Stimulated activated CD8-positive, alpha-beta memory T cell treated with anti-CD3 and anti-CD28 coated beads, Interleukin-2, amount 100 ng/mL, for 1 hour (primary cell): Measurements from ENCODE around the gene GLB1L2.

Experiments used
- DNase-seq, 2 donors: peaks; one replicate each; pipeline ENCODE4 v3.0.0-alpha.2; 2020; ENCODE audit warnings: low read depth in 2 of 2

GLB1L2 gene

DNA sequence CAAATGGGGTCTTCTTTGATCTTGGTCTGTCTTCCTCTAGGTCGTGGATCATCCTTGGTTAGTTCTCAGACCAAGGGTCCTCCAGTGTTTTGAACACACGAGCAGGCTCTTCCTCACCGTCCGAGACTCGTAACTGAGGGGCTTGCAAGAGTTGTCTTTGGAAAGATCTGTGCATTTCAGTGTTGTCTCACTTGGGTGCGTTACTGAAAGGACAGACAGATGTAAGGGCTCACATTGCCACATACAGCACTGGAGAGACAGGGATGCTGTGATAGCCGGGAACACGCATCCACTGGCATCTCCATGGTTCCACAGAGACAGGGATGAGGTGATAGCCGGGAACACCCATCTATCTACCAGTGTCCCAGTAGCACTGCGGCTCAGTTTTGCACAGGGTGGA lies 15.7 kb downstream of the GLB1L2 start:
- DNase-seq = no peak

DNA sequence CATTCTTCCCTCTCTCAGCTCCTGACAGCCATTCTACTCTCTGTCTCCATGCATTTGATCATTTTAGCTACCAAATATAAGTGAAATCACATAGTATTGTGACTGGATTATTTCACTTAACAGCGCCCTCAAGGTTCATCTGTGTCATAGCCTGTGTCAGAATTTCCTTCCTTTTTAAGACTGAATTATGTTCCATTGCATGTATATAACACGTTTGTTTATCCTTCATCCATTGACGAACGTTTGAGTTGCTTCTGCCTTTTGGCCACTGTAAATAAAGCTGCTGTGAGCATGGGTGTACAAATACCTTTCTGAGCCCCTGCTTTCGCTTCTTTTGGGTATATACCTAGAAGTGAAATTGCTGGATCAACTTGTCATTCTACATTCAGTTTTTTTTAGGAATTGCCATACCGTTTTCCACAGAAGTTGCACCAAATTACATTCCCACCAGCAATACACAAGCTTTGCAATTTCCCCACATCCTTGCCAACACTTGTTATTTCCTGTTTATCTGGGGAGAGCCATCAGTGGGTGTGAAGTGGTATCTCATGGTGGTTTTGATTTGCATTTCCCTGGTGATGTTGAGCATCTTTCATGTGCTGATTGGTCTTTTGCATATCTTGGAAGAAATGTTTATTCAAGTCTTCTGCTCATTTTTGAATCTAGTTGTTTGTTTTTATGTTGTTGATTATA lies 17.5 kb downstream of the GLB1L2 start:
- DNase-seq = no peak

DNA sequence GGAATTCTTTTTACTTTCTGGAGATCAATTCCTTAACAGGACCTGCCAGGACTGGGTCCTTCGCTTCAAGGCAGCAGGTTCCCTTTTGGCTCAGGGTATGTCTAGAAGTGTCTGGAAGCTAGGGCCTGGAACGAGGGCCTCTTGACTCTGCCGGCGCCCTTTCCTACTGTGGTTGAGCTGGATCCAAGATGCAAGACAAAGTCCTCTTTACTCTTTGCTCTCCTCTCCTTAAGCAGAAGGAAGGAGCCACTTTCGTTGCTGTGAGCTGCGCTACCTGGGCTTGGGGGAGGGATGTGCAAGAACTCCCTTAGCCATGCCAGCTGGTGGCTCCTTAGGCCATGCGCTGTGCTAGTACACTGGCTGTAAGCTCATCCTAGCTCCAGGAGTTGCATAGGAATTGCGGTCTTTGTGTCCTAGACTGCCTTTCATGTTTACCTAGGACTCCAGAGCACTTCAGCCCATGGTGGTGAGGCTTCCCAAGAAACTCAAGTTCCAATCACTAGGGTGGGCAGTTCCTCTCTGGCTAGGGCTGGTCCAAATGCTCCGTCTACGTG lies 18.1 kb downstream of the GLB1L2 start:
- no peak for DNase-seq

DNA sequence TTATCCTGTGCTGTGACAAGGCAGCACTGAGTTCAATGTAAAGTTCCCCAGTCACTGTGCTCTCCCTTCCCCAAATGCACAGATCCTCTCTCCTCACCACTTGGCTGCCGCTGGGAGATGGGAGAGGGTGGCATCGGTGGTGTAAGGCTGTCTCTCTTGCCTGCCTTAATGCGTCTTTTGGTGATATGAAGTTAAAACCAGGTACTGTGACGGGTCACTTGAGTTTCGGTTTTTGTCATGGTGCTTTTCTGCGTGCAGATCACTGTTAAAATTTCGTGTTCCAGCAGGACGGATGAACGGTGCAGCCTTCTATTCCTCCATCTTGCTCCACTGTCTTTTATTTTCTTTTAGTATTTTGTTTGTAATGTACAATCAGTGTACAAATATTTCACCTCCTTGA lies 18.6 kb downstream of the GLB1L2 start:
- no peak for DNase-seq

DNA sequence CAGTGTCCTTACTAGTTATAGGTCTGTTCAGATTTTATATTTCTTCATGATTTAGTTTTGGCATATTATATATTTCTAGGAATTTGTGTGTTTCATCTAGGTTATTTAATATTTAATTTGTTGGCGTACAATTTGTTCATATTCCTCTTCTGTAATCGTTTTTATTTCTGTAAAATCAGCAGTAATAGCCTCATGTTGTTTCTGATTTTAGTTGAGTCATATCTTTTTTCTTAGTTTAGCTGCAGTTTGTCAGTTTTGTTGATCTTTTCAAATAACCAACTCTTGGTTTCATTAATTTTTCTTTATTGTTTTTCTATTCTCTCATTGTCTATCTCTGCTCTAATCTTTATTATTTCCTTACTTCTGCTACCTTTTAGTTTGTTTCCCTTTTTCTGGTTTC lies 20.3 kb downstream of the GLB1L2 start:
- no peak for DNase-seq

DNA sequence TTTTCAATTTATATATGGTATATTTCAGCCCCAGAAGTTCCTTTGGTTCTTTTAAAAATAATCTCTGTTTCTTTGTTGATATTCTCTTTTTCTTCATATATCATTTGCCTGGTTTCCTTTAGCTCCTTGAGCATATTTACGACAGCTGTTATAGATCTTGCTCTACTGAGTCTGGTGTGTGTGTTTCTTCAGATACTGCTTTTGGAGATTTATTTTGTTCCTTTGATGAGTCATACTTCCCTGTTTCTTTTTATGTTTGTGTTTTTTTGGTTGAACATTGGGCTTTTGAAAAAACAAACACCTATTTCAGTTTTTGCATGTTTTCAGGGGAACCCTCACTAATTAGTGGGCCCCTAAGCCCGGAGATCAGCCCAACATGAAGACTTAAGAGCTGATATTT lies 23.3 kb downstream of the GLB1L2 start:
- no peak for DNase-seq

DNA sequence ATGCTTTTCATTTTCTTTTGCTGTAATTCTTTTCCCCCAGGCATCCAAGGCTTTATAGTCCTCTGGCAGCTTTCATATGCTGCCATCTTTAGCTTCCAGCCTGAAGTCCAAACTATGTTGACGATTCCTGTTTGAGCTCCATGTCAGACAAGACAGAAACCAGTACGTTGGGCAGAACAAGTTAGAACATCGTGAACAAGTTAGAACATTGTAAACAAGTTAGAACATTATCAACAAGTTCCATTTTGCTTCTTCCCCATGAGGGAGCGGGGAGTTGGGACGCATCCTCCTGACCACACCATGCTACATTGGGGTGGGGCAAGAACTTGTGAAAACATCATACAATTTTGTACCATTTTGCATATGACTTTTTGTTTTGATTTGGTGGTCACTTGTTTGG lies 23.9 kb downstream of the GLB1L2 start:
- DNase-seq = no peak

DNA sequence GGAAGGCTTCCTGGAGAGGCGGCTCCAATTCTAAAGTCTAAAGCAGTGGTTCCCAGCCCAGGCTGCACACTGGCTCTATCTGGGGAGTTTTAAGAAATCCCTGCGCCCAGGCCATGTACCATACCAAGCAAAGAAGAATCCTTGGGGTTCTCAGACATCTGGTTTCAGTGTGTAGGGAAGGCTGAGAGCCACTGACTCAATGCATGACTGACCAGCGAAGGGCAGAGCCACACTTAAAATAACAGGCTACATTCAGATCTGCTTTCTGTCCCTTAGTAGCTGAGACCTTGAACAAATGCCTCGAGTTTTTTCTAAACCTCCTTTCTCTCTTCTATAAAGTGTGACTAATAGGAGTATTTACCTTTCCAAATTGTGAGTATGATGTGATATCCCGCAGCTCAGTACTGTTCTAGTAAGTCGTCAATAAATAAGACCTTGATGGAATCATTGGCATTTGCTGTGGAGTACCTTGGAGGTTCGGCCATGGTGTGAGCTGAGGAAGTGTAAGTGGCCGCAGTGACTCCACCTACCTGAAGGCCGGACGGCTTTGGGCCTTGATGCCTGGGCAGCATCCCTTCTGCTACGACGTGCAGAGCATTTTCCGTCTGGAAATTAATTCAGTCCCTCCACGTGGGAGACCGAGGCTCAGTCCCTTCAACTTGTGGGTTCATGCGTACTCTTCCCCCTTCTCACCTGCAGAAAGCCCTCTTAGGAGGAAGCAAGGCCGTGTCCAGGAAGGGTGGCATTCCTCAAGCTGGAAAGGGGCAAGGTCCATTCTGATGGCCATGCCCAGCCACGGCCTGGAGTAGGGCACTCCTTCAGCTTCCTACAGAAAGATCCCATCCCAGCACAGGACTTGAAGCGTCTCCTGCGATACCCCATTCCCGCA lies 25.1 kb downstream of the GLB1L2 start:
- DNase-seq = no peak

DNA sequence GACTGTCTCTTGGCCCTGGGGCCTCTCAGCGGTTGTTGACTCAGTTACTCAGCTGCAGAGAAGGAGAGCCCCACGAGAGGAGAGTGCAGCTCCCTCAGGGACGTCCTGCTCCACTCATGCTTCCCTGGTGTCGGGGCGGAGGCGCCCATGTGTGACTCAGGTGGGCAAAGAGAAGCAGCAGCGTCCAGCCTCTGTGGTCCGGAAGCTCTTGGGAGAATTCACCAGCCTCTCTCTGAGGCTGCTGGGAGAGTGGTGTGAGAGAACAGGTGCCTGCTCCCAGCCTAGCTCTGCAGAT lies 25.7 kb downstream of the GLB1L2 start:
- no peak for DNase-seq

DNA sequence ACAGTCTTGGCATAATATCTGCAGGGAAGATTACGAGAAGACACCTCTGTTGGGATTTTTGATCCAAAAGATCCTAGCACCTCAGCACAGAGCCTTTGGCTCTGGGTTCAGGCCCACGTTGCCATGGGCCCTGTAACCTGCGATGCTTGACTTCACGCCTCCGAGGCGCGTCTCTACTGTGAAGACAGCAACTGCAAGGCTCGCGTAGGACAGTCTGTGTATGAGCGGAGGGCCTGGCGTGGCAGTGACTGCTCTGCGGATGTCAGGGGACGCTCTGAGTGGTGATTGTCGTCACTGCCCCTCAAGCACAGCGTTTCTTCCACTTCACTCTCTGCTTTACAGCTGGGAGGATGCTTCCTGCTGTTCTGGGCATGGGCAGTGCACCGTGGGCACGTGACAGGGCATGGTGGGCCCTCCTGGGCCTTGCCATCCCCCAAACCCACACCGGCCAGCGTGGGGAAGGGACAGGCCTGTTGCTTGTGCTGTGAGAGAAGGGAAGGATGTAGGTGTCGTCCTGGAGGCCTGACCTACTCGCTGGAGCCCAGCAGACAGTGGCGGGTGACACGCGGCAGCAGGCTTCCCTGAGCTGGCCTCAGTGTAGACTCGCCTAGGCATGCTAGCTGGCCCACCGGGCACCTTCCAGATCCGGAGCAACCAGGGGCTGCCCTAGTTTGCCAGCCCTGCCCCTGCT lies 26.5 kb downstream of the GLB1L2 start:
- no peak for DNase-seq

DNA sequence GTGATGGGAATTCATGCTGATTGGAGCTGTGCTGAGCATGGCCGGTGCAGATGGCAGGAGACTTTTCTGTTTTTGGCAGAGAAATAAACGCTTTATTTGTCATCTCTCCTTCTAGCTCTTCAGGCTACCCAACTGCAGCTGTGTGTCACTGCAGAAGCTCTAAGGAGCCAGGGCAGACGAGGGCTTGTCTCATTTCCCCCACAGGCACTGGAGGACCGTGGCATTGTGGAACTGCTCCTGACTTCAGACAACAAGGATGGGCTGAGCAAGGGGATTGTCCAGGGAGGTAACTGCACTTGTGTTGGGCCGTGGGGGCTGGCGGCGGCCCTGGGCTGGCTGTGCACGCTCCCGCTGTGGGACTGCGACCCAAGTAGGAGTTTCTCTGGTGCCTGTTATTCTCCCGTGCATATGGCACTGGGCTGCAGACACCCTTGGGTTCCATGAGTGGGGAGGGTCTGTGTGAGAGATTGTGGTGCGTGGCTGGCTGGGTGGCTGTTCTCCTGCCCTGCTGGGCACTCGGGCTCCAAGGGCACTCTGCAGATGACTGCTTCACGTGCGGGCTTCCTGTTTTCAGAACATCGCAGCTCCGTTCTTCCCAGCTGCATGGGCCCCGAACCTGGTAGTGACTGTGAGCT lies 27.2 kb downstream of the GLB1L2 start:
- no peak for DNase-seq

DNA sequence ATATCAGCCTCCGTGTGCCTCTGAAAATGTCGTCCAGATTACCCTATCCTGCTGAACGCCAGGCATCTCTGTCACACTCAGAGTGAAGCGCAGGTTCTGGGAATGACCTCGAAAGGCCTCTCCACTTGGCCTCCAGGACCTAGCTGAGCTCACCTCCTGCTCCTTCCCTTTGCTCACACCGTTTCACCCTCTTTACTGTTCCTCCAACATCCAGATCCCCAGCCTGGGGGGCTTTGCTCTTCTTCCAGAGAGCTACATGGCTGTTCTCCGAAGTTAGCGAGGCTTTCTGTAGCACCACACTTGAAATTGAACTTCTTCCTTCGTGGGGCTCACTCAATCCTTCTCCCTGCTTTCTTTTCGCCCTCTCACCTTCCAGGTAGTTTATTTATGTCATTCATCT lies 27.9 kb downstream of the GLB1L2 start:
- no peak for DNase-seq

DNA sequence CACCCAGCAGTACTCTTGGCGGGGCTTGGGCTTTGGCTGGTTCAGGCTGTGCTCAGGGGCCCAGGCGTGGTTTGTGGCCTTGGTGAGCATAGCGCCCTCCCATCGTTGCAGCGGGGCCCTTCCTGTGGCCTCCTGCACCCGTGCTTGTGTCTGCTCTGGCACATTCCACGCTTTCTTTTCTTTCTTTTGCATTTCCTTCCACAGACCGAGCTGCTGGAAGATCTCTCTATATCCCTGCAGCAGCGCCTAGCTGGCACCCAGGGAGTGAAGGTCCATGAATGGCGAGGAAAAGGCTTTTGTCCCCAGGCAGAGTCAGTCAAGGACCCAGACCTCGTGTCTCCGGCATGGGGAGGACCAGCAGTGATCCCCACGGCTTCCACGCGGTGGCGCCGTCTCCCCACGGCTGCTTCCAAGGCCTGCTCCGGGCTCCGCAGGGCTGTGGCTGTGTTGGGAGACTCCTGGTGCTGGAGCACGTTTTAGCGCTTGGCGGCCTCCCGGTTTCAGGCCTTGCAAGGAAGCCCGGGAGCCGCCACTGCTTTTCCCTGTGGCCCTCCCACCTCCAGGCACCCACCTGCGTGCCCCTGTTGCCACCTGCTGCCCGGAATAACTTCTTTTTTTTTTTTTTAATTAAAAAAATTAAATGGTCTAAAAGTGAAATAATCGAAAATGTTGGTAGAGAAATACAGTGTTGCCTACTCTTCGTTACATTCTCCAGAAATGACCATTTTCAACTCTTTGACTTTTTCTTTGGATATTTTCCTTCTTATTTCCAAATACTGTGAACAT lies 28.5 kb downstream of the GLB1L2 start:
- DNase-seq = peak; percentile 37 to 51

DNA sequence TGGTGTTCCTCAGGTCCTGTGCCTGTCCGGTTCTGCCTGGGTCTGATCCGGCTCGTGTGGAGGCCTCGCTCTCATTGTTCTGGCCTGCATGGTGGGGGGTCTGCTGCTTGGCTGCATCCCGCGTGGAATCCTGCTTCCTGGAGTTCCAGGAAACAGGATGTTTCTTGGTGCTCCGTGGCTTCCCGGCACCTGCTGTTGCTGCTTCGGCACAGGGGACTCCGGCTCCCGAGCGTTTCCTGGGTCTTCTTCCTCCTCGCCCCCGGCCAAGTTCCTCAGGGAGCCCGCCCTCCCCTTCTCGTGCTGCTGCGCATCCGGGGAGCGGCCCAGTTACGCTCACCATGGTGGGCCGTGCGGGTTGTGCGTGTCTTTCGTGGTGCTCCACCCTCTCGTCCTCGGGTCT lies 29.9 kb downstream of the GLB1L2 start:
- no peak for DNase-seq

DNA sequence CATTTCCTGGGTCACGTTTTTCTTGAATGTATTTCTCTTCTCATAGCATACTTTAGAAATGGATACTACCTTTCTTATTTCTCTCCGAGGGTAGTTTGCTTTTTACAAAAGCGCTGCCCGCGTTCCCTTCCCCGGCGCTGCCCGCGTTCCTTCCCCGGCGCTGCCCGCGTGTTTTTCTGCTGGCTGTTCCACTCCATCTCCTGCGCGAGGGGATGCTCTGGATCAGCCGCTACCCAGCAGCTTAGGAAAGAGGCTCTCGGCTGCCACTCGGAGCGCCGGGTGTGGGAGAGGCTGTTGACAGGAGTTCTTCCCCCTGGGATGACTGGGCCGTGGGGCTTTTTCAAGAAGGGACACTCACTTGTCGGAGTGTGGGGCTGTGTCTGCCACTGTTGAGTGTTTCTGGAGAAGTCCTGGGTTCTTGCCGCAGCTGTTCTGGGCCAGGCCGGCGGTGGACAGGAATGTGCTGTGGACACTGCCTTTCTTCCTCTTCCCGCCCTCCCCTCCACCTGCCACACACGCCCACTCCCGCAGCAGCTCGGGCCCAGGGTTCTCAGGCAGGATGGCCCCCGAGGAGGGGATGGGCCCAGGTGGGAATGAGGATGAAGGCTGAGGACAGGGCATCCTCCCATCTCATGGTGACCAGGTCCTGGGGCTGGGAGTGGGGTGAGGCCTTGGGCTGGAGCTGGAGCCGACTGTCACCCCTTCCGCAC lies 30.6 kb downstream of the GLB1L2 start:
- no peak for DNase-seq

DNA sequence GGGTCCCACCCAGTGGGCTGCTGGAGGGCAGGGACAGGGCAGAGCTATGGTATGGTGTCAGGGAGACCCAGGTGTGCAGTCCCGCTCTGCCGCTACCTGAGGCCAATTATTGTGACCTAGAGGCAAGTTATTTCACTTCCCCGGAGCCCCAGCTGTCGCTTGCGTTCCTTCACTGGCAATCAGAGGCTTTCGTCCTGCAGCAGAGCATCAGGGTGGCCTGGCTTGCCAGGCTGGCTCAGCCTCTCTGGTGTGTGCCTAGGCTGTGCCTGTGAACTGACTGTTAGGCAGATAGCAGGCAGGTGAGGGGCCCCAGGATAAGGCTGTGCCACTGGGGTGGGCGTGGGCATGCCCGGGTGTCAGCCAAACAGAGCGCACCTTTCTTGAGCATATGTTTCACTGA lies 31.4 kb downstream of the GLB1L2 start:
- DNase-seq = no peak

DNA sequence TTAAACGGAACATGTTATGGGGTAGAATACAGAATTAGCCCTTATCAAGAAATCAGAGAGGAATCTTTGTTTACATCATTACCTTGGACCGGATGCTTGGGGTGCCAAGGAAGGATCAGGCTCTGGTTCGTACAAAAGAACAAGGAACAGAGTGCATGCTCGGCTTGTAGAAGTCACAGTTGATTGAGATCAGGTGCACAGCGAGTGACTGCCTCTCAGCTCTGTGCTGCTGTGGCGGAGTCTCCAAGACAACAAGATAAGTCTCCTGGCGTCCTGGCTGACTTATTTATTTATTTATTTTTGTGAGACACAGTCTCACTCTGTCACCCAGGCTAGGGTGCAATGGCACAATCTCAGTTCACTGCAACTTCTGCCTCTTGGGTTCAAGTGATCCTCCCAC lies 31.8 kb downstream of the GLB1L2 start:
- no peak for DNase-seq

DNA sequence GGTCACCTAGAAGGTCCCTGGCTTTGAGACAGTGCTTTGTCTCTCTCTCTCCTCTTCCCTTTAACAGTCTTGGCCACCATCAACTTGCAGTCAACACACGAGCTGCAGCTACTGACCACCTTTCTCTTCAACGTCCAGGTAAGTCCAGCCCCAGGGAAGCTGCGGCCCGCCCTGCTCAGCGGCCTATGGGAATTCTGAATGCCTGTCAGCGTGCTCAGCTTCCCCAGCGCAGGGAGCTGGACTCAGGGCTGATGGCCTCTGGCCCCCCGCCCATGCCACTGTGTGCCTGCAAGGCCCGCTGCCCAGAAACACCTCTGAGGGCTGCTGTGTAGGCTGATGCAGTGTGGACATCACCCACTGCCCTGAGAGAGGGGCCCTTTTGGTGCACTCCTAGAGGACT lies 32.5 kb downstream of the GLB1L2 start:
- no peak for DNase-seq

DNA sequence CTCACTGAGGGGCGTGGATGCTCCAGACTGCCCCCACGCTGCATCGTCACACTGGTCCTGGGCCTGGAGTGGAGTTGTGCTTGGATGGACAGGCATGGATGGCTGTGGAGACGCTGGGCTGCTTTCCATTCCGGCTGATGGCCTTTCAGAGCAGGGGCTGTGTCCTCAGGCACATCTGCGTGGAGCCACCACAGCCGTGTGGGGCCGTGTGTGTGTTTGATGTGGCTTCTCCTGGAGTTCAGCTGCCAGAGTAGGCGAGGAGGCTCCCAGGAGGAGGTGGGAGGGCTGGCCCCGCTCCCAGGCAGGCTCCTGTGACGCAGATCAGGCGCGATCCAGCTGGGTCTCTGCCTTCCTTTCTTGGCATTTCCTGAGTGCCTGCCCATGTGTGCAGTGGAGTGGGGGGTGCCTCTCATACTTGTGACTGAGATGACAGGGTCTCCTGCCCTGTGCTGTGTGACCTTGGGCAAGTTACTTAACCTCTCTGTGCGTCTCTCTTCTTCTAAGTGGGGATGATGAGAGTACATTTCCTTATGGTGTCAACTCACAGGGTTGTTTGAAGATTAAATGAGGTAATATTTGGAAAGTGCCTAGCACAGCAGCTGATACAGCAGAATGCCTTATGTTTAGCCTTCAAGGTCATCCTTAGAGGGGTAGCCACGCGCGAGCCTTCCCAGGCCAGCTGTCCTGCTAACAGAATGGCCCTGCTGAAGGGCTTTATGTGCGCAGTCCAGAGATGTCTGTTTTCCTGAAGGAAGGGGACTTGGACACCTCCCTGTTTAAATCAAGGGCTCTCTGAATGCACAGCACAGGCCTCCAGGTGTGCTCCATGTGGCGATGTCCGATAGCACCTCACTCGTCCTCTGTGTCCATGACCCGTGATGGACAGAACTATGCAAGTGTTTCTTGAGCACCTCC lies 33.5 kb downstream of the GLB1L2 start:
- no peak for DNase-seq

DNA sequence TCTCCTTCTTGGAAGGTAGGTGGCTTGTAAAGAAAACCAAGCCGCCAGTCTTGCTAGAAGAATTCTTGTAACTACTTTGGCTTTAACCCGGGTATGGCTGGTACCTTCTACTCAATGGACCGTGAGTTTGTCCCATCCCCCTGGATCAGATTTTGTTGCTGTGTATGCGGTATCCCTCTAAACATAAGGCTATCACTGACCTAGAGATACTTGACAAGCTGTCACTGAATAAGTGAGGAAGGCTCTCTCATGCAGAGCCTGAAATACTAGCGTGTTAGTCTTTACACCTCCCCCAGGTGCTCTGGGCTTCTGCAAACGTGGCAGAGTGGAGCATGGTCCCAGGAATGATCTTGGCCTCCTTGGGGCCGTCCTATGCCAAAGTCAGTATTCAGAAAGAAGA lies 34.5 kb downstream of the GLB1L2 start:
- DNase-seq = no peak
